Left colon (tissue), 2 donors: Measurements from ENCODE around the gene SNRPD1. TPM values are rescaled to one million over a fixed set of nuclear protein-coding genes. Genes with fewer than 3 reads are reported as not detected.
"Not testable (repeated sequence)": the region's sequence is repeated elsewhere in the genome, so short reads cannot be mapped to it uniquely, and the experiment has no call there.

Experiments used
- ATAC-seq: fragments of 200-7000 bp; cut with Tn5 transposase; one replicate; pipeline ENCODE4 v1.9.1; 2020; ENCODE audit warnings: mild to moderate bottlenecking, moderate library complexity
- DNase-seq, 2 donors: peaks; one replicate each; pipeline ENCODE4 v3.0.0-alpha.2; 2020
- intact Hi-C, 2 donors: fragments of 100-400 bp; cut with DNase I in 1 of 2; cut with micrococcal nuclease in 1 of 2; formaldehyde crosslinking; loops; one replicate each; pipeline versions ENCODE4 v1.11.2 to v1.14.0; 2022; cut with DNase I, micrococcal nuclease
- total RNA-seq, 2 donors: library from RNA; stranded (reverse); fragmentation: NEBNext Ultra II Directional; extraction: Animal tissue kit (Norgen Biotek cat#: 25700); gene quantifications; one replicate each; pipeline ENCODE4 v1.2.1, GENCODE V29; 2021
- donor health status: DM: no; HTN: no; CAD: no.
- donor health status: DM: yes; HTN: yes; CAD: no.

The SNRPD1 gene
- total RNA-seq, 2 donors from 2014 or later: 24.2 to 44.4 TPM

DNA sequence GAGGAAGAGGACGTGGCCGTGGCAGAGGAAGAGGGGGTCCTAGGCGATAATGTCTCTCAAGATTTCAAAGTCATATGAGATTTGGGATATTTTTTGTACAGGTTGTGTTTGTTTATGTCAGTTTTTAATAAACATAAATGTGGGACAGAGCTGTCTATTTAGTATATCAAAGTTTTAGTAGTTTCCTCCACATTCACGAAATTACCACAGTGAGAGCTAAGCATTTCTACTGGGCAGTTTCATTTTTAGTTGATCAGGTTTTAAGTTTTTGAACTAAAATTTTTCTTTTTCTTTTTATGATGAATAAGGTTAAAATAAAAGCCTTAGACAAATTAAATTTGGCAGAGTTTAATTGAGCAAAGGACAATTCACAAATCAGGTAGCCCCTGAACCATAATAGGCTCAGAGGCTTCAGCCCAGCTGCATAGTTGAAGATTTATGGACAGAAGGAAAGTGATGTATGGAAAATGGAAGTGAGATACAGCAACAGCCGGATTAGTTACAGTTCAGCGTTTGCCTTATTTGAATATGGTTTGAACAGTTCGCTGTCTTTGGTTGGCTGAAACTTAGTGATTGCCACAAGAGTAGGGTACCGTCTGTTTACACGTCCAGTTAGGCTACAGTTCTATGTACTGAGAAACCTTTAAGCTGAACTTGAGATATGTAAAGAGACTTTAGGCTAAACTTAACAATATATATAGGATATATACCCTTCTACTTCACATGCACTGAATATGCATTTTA is 17.1 kb downstream of the SNRPD1 start:
- intact Hi-C loops: no loop called here
- no peak for ATAC-seq
- no peak for DNase-seq

DNA sequence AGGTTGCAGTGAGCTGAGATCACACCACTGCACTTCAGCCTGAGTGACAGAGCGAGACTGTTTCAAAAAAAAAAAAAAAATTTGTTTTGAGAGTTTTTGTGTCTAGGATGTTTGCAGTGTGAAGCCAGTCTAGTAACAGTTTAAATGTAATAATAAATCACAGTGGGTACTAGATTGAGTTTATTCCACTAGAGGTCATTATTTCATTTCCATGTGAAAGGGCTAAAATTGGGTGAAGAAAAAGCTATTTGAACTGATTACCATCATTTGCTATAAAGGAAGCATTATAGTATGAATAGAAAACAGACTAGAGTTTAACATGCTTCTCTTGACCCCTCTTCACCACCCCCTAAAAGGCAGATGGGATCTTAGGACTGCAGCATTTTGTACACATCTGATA is 20.3 kb downstream of the SNRPD1 start:
- ATAC-seq: peak; percentile 24
- intact Hi-C loops: no loop called here

DNA sequence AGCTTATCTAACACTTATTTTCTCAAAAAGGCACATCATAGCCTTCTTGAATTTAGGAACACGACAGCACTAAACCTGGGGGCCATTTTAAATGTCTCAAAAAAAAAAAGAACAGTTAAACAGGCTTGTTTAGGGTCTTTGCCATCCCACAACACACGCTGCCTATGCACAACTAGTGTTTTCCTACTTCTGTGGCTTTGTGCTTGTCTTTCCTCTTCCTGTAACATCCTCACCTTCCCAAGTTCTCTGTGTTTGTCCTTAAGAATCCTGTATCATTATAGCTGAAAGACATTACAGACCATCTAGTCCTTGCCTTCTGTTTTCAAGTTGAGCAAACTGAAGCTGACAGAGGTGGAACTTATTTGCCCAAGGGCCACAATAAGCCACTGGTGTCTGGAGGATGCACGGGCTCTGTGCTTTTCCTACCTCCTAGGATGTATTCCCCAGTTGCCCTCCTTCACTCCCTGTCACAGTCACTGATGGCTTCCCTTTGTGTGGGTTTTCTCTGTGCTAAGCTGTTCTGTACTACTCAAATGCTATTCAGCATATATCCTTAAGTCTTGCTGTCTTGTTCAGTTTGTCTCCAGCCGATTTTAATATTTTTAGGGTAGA is 22.6 kb downstream of the SNRPD1 start:
- no peak for ATAC-seq
- no peak for DNase-seq
- intact Hi-C loops: no loop called here

More for the DNA sequence above, 20.3 kb downstream of the SNRPD1 start:
- DNase-seq: no peak

DNA sequence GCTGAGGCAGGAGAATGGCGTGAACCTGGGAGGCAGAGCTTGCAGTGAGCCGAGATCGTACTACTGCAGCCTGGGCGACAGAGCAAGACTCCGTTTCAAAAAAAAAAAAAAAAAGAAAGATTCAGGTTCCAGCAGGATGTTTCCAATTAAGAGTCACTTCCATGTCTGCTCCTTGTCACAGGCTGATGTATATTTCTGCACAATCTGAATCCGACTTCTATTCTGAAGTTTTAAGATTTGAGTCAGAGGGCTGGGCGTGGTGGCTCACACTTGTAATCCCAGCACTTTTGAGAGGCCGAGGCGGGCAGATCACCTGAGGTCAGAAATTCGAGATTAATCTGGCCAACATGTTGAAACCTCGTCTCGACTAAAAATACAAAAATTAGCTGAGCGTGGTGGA is 24.7 kb downstream of the SNRPD1 start:
- intact Hi-C loops: no loop called here
- no peak for ATAC-seq
- no peak for DNase-seq

GRCh38 chr18:21638822-21639221 is 26.7 kb downstream of the SNRPD1 start:
- ATAC-seq (no peak), DNase-seq (no peak)
- intact Hi-C loops: no loop called here

GRCh38 chr18:21640375-21640774 is 28.3 kb downstream of the SNRPD1 start:
- intact Hi-C loops, DNase-seq, ATAC-seq: not testable (repeated sequence)

- intact Hi-C loops: no loop called here
- no peak for ATAC-seq
- DNase-seq: no peak
Observed at GRCh38 chr18:21650311-21650710, 38.2 kb downstream of the SNRPD1 start.

GRCh38 chr18:21652073-21652472 is 40.0 kb downstream of the SNRPD1 start:
- DNase-seq: no peak
- ATAC-seq: no peak
- intact Hi-C loops: no loop called here

GRCh38 chr18:21653361-21653760 is 41.2 kb downstream of the SNRPD1 start:
- no peak for ATAC-seq
- intact Hi-C loops: no loop called here

GRCh38 chr18:21656402-21656801 is 44.3 kb downstream of the SNRPD1 start:
- ATAC-seq (no peak), DNase-seq (no peak)
- intact Hi-C loops: no loop called here

More at GRCh38 chr18:21653361-21653760, 41.2 kb downstream of the SNRPD1 start:
- DNase-seq: no peak

DNA sequence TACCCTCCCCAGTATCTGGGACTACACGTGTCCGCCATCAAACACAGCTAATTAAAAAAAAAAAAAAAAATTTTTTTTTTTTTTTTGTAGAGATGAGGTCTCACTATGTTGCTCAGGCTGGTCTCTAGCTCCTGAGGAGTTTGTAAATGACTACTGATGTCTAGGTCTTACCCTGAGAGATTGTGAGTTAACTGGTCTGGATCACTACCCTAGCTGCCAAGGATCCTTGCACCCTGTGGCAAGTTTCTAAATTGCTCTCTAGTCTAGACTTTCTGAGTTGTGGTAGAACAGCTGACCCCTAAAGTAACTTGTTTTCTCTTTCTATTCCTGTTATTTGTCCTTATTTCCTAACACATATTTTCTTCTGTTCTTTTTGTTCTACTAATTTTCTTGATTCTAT is 48.0 kb downstream of the SNRPD1 start:
- intact Hi-C loops: no loop called here
- ATAC-seq (no peak), DNase-seq (no peak)

DNA sequence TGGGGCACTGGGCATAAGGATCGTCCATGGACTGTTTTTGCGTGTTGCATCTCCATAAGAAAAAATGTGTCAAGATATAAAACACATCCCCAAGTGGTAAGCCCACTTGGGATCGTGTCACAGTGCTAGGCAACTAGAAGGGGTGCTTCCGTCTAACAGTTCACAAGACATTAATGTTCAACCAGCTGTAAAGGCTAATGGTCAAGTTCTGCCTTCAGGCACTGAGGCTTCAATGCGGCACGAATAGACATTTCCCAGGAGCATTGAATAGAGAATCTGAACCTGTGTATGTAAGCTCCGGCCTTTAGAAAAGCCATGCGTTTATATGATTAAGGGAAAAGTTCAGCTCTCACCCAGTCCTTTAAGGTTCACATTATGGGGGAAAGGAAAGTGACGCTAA is 50.5 kb downstream of the SNRPD1 start:
- ATAC-seq (no peak), DNase-seq (no peak)
- intact Hi-C loops: no loop called here

GRCh38 chr18:21663578-21663977 is 51.5 kb downstream of the SNRPD1 start:
- no peak for ATAC-seq
- intact Hi-C loops: no loop called here
- DNase-seq: no peak

- DNase-seq (no peak), ATAC-seq (peak; percentile 49)
- intact Hi-C loops: no loop called here
Observed at GRCh38 chr18:21664069-21664468, 52.0 kb downstream of the SNRPD1 start.

DNA sequence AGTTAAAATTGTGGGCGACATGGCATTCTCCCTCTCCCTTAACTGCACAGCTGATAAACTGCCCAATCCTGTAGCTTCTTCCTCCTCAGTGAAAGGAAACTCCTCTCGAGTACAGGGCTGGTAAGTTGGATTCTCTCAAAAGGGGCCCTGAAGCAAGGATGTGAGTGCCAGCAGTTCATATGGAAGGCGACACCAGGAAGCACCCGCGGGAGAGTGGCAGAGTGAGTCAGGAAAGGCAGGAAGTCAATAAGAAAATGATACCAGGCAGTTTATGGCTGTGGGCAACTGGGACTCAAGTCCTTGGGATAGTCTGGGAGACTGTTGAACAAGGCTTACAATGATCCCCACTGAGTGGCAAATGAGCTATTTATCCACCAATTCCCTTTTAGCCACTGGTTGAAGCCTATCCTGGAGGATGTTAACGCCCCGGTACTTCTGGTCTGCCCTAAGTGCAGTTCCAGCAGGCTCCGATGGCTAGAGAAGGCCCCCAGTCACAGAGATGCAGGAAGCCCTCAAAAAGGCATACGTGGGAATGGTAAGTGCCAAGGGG is 57.7 kb downstream of the SNRPD1 start:
- peak; percentile 63 to 79 for DNase-seq
- intact Hi-C loops: no loop called here
- ATAC-seq: peak; percentile 85

- intact Hi-C loops: no loop called here
- ATAC-seq: peak; percentile 68
Observed at GRCh38 chr18:21672521-21673267, 60.6 kb downstream of the SNRPD1 start.

DNA sequence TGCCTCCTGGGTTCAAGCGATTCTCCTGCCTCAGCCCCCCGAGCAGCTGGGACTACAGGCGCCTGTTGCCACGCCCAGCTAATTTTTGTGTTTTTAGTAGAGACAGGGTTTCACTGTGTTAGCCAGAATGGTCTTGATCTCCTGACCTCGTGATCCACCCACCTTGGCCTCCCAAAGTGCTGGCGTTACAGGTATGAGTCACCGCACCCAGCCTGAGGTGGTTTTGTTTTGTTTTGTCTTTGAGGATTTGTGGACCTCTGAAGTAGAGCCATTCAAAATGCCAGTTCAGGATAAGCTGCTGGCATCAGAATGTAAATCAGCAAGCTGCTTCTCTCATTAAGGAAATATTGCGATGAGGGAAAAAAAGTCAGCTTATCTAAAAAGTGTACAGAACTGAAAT is 63.2 kb downstream of the SNRPD1 start:
- DNase-seq, intact Hi-C loops, ATAC-seq: not testable (repeated sequence)

More at GRCh38 chr18:21672521-21673267, 60.6 kb downstream of the SNRPD1 start:
- peak; percentile 35 to 64 for DNase-seq

DNA sequence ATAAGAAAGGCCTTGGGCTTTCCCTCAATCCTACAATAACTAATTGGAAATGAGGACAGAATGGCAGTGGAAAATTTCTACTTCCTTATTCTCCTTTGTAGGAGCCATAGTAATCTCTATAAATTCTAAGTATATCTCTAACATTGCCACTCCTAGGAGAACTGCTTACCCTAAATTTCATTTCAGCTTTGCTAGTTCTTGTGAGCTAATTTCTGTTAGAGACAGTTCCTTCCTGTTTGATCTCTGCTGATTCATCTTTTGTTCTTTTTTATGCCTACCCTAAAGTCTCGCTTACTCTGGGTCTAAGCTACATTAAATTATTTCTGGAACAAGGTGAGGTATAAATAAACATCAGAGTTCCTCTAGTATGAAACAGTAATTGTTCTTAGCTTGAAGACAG is 66.7 kb downstream of the SNRPD1 start:
- intact Hi-C loops: no loop called here
- no peak for DNase-seq
- ATAC-seq: peak; percentile 58

DNA sequence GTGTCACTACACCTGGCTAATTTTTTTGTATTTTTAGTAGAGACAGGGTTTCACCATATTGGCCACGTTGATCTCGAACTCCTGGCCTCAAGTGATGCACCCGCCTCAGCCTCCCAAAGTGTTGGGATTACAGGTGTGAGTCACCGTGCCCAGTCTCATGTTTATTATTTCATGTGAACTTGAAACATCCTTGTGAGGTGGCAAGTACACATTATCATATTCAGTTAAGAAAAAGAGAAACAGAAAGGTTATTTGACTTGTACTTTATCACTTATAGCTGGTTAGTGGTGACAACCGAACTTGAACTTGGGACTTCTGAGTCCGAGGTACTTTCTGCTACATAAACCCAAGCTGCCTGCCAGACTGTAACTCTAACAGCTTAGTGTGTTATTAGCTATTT is 68.0 kb downstream of the SNRPD1 start:
- DNase-seq: no peak
- intact Hi-C loops: no loop called here
- ATAC-seq: peak; percentile 65
